DND-41 (cell line): ENCODE data around the gene PLXNA3.

Experiments used
- EZH2 ChIP-seq: IDR thresholded peaks from 3 replicates; pipeline ENCODE4 v1.6.1; 2012; ENCODE audit warnings: borderline replicate concordance, low read depth, mild to moderate bottlenecking, moderate library complexity, low read length, inconsistent platforms; ENCODE audit not compliant: severe bottlenecking
- TF ChIP-seq, protein P1 (sequence below): IDR thresholded peaks from 2 replicates; pipeline ENCODE4 v1.5.1; 2012; ENCODE audit warnings: borderline replicate concordance, low read length, moderate library complexity, mild to moderate bottlenecking; ENCODE audit not compliant: poor library complexity, severe bottlenecking; ENCODE audit errors: extremely low read depth

DNA sequence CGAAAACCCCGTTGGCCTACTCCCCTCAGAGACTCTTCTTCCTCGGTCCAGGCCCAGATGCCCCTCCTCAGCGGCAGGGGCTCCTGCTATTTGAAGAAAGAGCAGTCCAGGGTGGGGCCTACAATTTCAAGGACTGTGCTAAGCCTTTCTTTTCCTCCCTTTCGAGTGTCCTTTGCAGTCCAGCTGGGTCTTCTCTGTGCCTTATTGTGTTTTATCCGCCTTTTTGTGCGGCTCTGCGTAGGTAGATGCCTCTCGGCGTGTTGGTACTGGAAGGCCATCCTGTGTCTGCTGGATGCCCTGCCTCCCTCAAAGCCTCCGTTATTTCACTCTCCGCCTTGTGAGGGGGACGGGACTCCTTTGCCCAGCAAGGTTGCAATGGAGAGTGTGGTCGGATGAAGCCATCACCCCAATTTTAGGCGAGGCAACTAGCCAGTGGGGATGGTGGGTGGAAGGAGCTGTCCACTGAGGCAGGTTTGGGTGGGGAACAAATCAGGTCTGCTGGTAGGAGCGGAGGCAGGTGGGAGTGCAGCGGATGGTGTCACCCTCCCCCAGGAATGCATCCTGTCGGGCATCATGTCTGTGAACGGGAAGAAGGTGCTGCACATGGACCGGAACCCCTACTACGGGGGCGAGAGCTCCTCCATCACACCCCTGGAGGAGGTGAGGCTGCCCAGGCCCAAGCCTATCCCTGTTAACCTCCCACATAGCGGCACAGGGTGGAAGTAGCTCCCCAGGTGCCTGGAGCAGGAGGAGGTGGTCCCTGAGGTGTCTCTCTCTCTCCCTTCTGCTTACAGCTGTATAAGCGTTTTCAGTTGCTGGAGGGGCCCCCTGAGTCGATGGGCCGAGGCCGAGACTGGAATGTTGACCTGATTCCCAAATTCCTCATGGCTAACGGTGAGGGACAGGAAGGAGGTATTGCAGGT is 19.8 kb upstream of the PLXNA3 start:
- TF ChIP-seq, protein P1, sequence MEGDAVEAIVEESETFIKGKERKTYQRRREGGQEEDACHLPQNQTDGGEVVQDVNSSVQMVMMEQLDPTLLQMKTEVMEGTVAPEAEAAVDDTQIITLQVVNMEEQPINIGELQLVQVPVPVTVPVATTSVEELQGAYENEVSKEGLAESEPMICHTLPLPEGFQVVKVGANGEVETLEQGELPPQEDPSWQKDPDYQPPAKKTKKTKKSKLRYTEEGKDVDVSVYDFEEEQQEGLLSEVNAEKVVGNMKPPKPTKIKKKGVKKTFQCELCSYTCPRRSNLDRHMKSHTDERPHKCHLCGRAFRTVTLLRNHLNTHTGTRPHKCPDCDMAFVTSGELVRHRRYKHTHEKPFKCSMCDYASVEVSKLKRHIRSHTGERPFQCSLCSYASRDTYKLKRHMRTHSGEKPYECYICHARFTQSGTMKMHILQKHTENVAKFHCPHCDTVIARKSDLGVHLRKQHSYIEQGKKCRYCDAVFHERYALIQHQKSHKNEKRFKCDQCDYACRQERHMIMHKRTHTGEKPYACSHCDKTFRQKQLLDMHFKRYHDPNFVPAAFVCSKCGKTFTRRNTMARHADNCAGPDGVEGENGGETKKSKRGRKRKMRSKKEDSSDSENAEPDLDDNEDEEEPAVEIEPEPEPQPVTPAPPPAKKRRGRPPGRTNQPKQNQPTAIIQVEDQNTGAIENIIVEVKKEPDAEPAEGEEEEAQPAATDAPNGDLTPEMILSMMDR = no peak
- no peak for TF ChIP-seq EZH2
